Activated naive CD4-positive, alpha-beta T cell treated with Interleukin-2 at 50 U/mL for 16 hours (primary cell): ENCODE data around the gene HOXA4.

Experiments used
- DNase-seq: peaks from one replicate; pipeline ENCODE4 v3.0.0-alpha.2; 2020

Gene HOXA4

DNA sequence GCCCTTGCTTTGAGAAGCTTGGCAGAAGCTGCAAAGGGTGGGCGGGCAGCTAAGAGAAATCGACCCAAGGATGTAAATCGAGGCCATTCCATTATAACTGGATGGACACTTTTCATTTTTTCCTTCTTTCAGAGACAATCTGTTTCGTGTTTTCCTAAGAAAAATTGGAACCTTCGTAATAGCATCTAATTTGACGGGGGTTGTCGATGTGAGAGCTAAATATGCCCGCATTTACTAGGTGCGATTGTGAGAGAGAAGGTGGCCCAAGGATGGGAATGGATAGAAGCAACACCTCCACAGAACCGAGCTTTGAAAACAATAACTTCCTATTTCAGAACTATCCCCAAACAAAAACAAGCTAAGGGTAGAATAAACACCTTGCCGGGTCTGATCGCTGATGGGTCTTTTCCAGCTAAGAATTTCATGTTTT is 848 bp upstream of the HOXA4 start:
- no peak for DNase-seq

DNA sequence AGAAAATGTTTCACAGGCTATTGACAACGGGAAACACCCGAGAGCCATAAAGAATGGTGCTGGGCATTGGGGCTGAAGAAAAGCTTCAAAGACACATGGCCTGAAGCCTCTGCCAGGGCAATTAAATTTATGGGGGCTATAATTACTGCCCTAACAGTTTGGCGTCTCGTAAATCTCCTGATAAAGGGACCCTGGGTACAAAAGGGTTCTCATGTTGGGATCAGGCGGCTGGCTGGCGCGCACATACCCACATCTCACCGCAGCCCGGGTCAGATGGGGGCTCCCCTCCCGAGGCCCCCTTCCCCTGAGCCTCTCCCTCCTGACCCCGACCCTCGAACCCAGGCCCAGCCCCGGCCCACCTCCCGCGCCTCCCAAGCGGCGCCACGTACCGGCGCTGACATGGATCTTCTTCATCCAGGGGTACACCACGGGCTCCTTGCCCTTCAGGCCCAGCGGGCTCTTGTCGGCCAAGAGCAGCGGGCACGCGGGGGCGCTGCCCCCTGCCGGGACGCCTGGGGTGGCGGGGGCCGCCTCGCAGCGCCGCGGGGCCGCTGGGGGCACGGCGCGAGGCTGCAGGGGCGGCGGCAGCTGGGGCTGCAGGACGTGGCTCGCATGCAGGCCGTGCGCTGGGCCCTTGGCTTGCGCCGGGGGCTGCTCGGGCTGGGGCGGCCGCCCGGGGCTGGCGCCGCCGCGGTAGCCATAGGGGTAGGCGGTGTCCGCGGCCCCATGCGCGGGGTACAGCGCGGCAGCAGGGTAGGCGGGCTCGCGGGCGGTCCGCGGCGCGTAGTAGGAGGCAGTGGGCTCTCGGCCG is 623 bp downstream of the HOXA4 start:
- DNase-seq: no peak

DNA sequence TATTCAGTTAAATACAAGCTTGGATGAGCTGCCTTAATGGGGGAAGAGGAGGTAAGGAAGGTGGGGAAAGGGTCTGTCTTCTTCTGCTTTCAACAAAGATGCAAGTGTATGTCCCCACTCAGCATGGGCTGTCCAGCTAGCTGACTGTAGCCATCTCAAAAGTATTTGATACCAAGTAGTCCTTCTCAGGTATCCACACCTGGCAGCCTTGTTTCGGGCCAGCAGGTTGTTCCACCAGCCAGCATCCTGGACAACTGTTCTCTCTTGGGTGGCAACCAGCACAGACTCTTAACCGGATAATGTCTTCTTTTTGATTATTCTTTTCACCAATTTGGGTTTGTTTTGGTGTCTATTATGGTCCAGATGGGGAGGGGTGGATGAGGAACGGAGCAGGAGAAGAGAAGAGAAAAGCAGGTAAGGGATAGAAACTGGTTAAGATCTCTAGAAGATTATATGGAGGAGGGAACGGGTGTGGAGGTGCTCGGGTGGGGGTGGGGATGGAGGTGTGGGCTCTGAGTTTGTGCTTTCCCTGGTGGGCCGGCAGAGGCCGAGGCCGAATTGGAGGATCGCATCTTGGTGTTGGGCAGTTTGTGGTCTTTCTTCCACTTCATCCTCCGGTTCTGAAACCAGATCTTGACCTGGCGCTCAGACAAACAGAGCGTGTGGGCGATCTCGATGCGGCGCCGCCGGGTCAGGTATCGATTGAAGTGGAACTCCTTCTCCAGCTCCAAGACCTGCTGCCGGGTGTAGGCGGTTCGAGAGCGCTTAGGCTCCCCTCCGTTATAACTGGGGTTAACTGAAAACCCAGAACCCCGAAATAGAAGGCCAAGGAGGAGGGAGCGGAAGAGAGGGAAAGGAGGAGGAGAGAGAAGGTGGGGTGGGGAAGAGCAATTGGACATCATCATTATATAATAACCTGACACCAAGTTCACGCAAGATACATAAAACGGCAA is 1.5 kb downstream of the HOXA4 start:
- DNase-seq: no peak

DNA sequence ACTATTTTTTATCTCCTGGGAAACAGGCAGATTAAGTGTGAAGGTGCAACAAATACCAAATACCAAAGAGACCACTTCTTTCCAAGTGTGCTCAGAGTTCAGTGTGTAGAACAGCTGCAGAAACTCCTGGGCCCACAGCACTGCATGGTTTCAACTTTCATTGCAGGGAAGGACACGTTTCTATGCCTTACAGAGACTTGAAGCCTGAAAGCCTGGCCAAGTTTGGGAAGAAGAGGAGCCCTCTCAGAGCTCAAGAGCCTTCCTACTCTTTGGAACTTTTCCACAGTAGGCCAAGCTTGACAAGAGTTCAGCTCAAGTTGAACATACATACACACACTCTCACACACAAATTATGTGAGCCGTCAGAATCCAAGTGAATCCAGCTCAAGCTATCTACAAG is 2.5 kb downstream of the HOXA4 start:
- DNase-seq: no peak

DNA sequence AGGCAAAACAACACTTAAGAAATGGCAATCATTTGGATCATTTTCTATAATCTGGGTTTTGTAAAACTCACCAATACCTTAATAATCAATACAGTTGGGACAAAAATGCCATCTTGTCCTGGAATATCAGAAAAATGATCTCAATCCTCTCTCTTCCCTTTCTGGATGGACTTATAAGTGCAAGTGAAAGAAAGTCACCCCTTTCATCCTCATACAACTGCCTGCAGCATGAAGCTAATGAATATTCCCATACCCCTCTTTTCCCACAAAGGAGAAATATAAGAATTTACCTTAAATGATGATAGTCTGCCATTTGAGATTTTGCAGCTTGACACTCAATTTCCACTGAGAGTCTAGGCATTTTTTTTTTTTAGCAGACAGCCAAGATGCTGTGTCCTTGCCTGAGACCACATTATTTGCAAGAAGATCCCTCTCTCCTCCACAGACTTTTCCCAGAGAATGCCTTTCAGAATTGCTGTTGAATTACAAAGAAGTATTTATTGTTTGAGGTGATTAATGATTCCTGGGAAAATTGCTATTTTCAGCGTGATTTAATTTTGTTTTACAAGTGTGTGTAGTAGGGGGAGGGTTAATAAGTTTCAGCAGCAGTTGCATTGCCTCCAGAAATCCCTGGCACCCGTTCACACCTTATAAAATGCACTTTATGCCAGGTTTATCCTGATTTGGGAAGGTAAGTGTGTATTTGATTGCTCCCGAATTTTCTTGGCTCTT is 3.8 kb downstream of the HOXA4 start:
- DNase-seq: no peak

DNA sequence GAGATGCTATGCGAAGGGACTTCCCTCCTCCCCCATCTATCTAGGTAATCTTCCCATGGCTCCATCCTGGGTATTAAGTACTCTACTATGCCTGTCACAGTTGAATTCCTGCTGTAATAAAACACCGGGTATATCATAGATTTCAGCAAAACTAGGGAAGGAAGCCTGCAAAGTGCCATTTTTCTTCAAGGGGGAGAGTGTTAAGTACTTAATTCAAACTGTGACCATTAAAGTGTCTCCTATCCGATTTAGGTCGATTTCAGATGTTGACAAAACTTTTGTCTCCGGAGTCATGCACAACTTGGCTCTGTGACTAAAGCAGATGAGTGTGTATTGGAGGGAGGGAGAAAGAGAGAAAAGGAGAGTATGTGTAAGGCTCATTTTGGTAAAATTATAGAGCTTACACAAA is 4.6 kb downstream of the HOXA4 start:
- DNase-seq: no peak

DNA sequence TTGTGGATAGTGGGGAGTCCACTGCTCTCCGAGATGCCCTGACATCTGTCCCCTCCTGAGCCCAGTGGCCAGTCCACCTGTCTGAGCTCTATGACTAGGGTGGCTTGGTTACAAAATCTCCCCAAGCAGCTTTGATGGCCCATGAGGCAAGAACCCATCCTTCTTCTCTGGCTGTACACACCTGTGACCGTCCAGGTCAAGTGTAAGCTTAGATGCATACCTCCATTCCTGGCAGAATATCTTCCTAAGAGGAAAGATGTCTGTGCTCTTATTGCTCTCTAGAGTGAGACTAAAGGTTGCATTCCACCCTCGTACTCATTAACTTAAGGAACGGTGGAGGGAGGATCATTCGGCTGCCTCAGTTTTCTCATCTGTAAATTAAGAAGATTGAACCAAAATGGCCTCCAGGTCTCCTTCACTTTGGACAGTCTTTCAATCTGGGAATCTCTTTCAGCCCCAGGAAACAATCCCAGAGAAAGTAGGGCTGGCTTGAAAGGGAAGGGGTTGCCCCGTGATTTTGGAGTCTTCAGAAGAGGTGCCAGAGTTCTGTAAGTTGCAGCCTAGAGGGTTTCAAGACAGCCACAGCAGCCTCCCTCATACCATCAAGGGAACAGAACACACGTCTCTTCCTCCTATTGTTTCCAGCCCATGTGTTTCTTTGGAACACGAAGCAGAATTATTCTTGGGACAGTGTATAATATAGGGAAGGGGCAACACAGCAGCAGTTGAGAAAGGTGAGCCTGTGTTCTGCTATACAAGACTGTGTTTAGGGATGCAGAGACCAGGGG is 5.5 kb downstream of the HOXA4 start:
- DNase-seq: no peak

DNA sequence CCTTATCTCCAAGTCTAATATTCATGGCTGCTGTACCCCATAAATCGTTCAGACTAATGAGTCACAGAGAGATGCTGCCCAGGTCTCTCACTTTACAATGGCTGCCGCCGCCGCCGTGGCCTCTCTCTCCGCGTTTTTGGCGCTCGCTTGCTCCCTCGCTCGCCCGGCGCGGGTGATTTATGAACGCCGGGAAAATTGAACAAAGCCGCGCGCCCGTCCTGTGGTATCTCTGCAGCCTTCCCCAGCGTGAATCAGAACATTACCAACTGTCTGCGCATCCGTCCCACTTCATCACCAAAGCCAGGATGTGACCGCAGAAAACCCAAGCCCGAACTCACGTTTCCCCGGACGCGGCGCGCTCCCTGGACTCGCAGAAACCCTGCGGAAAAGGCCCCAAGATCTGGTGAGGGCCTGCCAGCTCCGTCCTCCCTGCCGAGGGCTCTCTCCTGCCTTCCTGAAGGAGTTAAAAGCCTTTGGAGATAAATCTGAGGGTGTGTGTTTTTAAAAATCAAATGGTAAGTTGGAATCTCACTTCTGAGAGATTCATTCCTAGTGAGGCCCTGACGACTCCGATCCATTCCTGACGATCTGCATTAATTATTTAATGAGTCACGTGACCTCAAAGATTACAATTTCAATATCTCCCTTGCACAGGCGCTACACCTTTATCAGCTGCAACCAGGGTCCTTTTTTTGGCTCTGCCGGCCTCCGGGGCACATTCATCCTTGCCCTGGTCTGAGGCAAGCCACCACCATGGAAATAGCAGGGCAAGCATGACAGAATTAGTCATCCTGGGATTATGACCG is 6.3 kb downstream of the HOXA4 start:
- DNase-seq: no peak

DNA sequence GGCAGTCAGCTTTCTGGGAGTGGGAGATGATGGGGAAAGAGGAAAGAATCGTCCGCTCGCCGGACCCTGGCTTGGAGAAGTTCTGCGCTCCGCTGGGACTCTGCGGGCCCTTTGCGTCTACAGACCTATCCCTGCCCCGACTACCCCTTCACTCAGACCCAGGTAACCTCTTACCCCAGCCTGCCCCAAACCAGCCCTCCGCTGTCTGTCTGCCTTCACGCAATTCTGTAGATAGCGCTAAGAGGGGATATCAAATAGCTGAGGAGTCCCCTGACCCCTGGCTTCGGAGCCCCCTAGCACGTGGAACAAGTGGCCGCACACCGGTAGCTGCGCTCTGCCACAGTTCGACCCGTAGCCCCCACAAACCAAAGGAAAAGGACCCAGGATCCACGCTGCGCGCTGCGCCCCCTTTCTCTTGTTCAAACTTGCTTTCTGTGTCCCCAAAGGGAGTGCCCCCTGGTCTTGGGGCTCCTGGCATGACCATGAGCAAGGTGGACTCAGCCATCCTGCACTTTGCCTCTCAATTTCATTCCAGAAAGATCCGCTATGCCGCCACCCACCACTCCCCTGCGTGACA is 7.0 kb downstream of the HOXA4 start:
- no peak for DNase-seq

DNA sequence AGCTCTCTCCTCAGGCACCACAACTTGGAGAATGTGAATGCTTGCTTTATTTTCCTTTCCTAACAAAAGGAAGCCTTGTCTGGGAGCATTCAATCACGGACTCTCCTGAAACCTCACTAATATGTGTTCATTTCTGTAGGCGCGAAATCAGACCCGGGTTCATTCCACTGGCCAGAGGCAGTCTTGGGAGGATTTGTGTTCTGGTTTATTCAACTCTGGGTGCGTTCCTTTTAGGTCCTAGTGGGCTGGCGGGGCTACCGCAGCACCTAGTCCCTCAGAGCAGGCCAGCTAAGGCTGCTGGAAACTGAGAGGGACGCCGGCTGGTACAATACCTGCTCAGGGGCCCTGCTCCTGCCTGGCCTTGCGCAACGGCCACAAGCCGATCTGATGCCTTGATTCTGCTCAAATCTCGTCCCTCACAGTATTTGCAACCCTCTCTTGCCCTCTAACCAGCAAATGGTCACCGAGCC is 7.5 kb downstream of the HOXA4 start:
- no peak for DNase-seq

DNA sequence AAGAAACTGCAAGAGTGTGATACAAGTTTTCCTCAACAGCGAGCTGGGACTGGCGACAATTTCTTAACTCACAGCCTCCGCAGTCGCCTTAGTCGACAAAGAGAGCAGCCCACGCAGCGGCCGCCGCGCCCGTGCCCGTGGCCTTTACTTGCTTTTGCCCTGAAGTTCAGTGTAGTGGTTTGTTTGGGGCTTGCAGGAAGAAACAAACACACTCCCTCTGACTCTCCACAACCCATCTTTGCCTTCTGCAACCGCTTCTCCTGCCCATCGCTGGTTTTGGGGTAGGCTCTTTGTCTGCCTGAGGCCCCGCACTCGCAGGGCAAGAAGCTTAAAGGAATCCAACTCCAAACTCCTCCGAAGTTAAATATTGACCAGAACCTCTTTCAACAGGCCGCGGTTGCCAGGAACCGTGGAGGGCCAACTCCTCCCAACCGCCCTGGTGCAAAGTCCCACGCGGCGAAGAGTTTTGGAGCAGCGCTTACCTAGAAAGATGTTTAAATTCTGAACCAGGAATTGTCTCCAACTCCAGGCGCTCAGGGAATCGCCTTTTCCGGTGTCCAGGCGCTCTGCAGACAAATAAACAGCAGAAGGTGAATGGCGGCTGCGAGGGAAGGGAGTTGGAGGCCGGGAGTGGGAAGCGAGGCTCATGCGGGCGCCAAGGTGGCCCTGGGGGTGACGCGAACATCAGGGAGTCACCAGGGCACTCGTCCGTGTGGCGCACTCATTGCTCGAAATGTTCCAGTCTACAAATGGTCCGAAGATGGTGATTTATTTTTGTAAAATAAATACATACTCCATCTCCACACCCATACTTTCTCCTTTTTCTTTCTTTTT is 8.3 kb downstream of the HOXA4 start:
- DNase-seq: no peak

DNA sequence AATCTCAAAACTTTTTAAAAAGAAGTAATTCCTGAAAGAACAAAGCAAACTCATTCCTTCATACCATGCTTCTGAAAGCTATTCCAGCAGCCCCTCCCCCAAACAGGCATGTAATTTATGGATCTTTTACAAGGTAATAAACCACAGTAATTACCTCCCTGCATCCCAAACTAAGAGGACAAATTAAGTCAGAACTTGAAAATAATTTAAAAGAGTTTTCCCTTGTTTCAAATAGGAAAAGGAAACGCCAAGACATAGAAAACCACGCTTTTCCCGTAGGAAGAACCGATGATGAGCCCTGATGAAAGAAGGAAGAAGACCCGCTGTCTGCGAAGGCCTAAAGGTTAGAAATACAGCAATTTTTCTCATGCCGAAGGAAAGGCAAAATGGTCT is 8.9 kb downstream of the HOXA4 start:
- DNase-seq: no peak

DNA sequence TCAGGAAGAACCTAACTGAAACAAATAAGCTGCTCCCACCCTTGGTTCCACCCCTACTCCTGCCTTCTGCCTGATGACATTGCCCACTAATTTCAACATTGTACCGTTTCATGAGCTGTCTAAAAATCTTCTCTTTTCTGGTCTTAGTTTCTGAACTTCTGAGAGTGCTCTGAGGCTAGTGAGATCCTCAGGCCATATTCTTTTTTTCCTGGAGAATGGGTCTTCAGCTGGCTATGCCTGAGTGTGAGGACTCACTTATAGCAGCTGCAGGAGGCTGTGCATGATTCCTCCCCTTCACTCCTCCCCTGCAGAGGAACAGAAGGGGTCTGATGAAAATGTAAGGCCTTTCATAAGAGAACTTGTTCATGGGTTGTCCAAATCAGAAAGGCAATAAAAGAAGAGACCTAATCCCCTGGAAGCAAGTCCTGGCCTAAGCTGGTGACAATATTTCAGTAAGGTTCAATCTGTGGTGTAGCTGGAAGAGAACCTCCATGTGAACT is 11.1 kb downstream of the HOXA4 start:
- DNase-seq: no peak

DNA sequence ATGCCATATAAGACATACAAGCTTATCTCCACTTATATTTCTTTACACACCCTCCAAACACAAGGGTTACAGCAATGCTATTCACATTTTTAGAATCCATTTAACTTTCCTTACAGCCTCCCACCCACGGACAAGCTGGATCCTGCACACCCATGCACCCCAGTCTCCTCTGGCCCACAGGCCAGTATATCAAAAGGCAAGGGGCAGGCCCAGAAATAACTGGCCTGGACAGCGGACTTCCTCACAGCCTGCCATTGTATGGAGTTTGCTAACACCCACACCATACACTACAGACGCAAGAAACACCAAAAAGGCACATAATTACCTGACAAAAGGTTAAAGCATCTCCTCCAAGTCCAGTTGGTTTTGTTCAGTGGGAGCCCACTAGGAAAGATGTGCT is 12.0 kb downstream of the HOXA4 start:
- no peak for DNase-seq

DNA sequence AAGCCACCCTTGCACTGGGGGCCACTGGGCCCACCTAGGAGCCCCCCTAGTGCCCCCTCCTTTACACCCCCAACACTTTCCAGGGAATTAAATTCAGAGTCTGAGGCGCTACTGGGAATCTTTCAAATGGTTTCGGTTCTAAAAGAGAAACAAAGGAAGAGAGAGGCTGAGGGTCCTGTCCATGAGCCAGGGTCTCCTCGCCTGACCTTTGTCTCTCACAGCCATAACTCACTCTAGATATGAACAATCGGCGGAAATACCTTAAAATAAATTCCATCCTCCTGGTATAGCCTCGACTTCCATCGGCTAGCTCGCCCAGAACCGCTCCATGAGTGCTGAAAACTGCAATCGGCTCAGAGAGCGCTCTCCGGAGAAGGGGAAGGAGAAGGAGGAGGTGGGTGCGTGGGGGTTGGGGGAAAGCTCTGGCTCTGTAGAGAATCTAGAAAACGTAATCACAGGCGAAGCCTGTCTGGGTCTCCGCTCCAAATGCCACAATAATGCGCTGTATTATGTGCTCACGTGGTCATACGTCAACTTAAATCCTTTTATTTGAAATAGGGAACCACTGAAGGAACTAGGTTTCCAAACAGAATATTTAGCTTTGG is 12.6 kb downstream of the HOXA4 start:
- no peak for DNase-seq

DNA sequence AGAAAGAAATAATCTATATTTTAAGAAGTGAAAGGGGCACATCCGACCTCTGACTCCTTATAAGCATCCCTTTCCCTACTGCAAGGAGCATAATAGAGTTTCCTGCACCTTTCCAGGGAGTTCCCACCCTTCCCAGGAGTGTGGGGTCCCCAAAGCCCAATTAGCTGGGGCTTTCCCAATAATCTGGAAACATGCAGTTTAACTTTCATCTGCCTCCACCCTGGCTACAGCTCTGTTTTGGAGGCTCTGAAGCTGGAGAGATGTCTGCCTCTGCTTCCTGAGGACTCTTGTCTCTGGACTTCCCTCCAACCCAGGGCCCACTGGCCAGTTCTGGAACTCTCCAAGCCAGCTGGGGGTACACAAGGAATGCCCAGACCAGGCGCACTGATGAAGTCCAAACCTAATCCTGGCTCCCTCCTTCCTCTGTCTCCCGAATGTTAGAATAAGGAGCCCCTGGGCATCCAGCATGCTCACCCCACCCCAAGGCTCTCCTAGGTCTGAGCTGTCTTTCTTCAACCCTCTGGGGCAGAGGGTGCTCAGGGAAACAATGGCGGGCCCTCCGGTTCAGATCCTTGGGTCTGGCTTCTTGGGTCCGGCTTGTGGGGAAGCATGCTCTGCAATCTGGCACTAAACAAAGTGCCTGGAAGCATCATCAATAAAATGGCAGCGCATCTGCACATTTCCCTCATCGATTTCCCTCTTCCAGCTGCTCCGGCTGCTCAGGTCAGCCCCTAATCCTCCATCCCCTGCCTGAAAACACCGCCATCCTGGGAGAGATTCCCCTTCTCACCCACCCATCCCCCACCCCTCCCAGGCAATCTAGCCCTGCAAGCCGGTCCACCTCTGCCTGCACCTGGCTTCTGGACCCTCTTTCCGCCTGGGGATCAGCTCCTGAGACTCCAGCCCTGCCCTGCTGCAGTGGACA is 13.3 kb downstream of the HOXA4 start:
- DNase-seq: no peak

DNA sequence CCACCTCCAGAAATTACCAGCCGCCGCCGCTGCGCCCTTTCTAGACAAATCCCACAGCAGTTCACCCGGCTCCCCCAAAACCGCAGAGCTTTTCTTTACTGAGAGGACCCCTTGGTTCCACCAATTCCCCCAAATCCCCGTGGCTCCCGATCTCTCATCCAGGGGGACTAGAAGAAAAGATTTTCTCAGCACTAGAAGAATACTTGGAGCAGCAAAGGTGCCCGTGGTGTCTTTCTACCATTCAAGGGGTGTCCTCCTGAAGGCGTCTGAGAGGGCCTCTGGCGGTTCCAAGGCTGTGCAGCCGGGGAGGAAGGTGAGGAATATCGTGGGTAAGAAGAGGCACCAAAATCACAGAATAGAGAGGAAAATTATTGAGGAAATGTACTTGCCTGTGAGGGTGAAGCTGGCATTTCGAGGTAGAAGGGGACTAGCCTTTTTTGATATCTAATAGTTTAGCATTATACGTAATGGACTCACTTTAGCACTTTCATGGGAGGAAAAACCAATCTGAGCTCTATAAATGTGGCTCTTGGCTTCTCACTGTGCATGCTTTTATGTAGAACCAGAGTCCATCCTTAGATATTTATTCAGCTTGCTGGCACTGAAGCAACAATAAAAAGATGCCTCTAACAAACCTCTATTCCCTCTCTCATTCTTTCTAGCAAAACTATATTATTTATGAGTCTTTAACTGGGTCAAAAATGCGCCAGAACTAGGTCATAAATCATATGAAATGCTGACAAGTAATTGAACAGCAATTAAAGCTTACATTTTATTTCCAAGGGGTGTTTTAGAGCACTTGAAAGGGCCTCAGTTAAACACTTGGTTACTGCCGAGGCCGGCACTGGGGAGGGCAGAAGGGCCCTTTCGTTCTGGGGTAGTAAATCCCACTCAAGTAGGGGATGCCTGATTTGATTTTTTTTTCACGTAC is 14.3 kb downstream of the HOXA4 start:
- no peak for DNase-seq
